ENCODE measurements around the gene CLECL1.

The CLECL1 gene

GRCh38 chr12:9731393-9731792, 1.5 kb downstream of the CLECL1 start:
- TF ChIP-seq CTCF (IDR thresholded peaks at IDR 0.05; ENCODE audit: low read depth, low read length, missing control alignments): no peak
- H3K4me3 ChIP-seq (replicated peaks; ENCODE audit: low read depth, low read length): no peak overlapping the region
- DNase-seq (ENCODE audit: extremely low read depth, low read depth): no peak

- no peak for TF ChIP-seq CTCF (IDR thresholded peaks at IDR 0.05; ENCODE audit: low read depth, low read length, missing control alignments)
Observed at GRCh38 chr12:9730591-9730990, 2.3 kb downstream of the CLECL1 start.

GRCh38 chr12:9730011-9730410, 2.9 kb downstream of the CLECL1 start:
- no peak for DNase-seq (ENCODE audit: extremely low read depth, low read depth)
- no peak for TF ChIP-seq CTCF (IDR thresholded peaks at IDR 0.05; ENCODE audit: low read depth, low read length, missing control alignments)
- H3K4me3 ChIP-seq (replicated peaks; ENCODE audit: low read depth, low read length): no peak overlapping the region

More at GRCh38 chr12:9730591-9730990, 2.3 kb downstream of the CLECL1 start:
- H3K4me3 ChIP-seq (replicated peaks; ENCODE audit: low read depth, low read length): no peak overlapping the region
- DNase-seq (ENCODE audit: extremely low read depth, low read depth): no peak

- no peak for TF ChIP-seq CTCF (IDR thresholded peaks at IDR 0.05; ENCODE audit: low read depth, low read length, missing control alignments)
- no peak overlapping the region for H3K4me3 ChIP-seq (replicated peaks; ENCODE audit: low read depth, low read length)
- no peak for DNase-seq (ENCODE audit: extremely low read depth, low read depth)
Observed at GRCh38 chr12:9729082-9729481, 3.8 kb downstream of the CLECL1 start.

- no peak for DNase-seq (ENCODE audit: extremely low read depth, low read depth)
- TF ChIP-seq CTCF (IDR thresholded peaks at IDR 0.05; ENCODE audit: low read depth, low read length, missing control alignments): no peak
- H3K4me3 ChIP-seq (replicated peaks; ENCODE audit: low read depth, low read length): no peak overlapping the region
Observed at GRCh38 chr12:9727813-9728212, 5.1 kb downstream of the CLECL1 start.

- H3K4me3 ChIP-seq (replicated peaks; ENCODE audit: low read depth, low read length): no peak overlapping the region
- TF ChIP-seq CTCF (IDR thresholded peaks at IDR 0.05; ENCODE audit: low read depth, low read length, missing control alignments): no peak
- DNase-seq (ENCODE audit: extremely low read depth, low read depth): no peak
Observed at GRCh38 chr12:9725213-9725870, 7.6 kb downstream of the CLECL1 start.

GRCh38 chr12:9724023-9724422, 8.9 kb downstream of the CLECL1 start:
- no peak overlapping the region for H3K4me3 ChIP-seq (replicated peaks; ENCODE audit: low read depth, low read length)
- TF ChIP-seq CTCF (IDR thresholded peaks at IDR 0.05; ENCODE audit: low read depth, low read length, missing control alignments): no peak

More at GRCh38 chr12:9724023-9724422, 8.9 kb downstream of the CLECL1 start:
- no peak for DNase-seq (ENCODE audit: extremely low read depth, low read depth)

Measured in HFF-Myc (cell line).